ENCODE data around the gene FAM78A.

- no peak for TF ChIP-seq POLR2A (IDR thresholded peaks at IDR 0.05; ENCODE audit: borderline replicate concordance, extremely low read depth, insufficient read depth, insufficient read length)
- no peak for TF ChIP-seq ZNF274 (IDR thresholded peaks at IDR 0.05; ENCODE audit: low read depth, low read length)
- TF ChIP-seq SRF (IDR thresholded peaks at IDR 0.05; ENCODE audit: low read depth), result no peak
Measured at GRCh38 chr9:131237931-131238401, 38.3 kb downstream of the FAM78A start.

Measured in HCT116 (cell line).